Erythroblast (primary cell): ENCODE results near the gene FBXO46.

ENCODE experiments used
- GATA1 ChIP-seq: IDR thresholded peaks from 2 replicates; pipeline ENCODE4 v1.6.1; 2011; ENCODE audit warnings: low read depth, mild to moderate bottlenecking, control low read depth, low read length, moderate library complexity
- POLR2A ChIP-seq: IDR thresholded peaks from 2 replicates; pipeline ENCODE4 v1.6.1; 2011; ENCODE audit warnings: mild to moderate bottlenecking, low read length

- TF ChIP-seq POLR2A (no peak), GATA1 (no peak)
Observed at GRCh38 chr19:45764475-45764874, 33.8 kb upstream of the FBXO46 start.
